Loucy (cell line): ENCODE data around the gene CDKN2B-AS1.

Experiments
- EZH2phosphoT487 ChIP-seq: fragments of 200-600 bp; IDR thresholded peaks from 2 replicates; pipeline ENCODE4 v1.6.1; 2018; ENCODE audit warnings: antibody characterized with exemption, mild to moderate bottlenecking, moderate library complexity, borderline replicate concordance
- TF ChIP-seq, protein P1 (sequence below): fragments of 200-600 bp; sonication (generic); conservative IDR thresholded peaks from 2 replicates; pipeline ENCODE4 v1.5.1; 2014; ENCODE audit warnings: mild to moderate bottlenecking, antibody characterized with exemption, low read length

DNA sequence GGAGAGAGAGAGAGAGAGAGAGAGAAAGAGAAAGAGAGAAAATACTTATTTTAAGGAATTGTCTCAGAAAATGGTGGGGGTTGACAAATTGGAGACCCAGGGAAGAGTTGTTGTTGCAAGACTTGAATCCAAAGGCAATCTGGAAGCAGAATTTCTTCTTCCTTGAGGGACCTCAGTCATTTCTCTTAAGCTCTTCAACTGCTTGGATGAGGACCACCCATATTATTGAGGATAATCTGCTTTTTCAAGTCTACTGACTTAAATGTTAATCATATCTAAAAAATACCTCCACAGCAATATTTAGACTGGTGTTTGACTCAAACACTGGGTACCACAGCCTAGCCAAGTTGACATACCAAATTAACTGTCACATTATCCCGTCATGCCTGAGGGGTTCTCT lies 2.9 kb downstream of the CDKN2B-AS1 start:
- TF ChIP-seq, protein P1, sequence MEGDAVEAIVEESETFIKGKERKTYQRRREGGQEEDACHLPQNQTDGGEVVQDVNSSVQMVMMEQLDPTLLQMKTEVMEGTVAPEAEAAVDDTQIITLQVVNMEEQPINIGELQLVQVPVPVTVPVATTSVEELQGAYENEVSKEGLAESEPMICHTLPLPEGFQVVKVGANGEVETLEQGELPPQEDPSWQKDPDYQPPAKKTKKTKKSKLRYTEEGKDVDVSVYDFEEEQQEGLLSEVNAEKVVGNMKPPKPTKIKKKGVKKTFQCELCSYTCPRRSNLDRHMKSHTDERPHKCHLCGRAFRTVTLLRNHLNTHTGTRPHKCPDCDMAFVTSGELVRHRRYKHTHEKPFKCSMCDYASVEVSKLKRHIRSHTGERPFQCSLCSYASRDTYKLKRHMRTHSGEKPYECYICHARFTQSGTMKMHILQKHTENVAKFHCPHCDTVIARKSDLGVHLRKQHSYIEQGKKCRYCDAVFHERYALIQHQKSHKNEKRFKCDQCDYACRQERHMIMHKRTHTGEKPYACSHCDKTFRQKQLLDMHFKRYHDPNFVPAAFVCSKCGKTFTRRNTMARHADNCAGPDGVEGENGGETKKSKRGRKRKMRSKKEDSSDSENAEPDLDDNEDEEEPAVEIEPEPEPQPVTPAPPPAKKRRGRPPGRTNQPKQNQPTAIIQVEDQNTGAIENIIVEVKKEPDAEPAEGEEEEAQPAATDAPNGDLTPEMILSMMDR = no peak
- TF ChIP-seq EZH2phosphoT487 = no peak
